Panc1 (cell line): Measurements from ENCODE around the gene STX5. TPM values are rescaled to one million over a fixed set of nuclear protein-coding genes. Genes with fewer than 3 reads are reported as not detected.

Source experiments
- ATAC-seq: fragments of 200-7000 bp; cut with Tn5 transposase; 2 replicates; pipeline ENCODE4 v1.9.1; 2020; ENCODE audit warnings: mild to moderate bottlenecking, moderate library complexity
- BruUV-seq: library from RNA; stranded (reverse); fragments of 400-500 nt; replicated peaks from 2 replicates; lab custom pipeline; 2021; lab: Mats Ljungman, UMichigan
- CTCF ChIA-PET: fragments of 300-600 bp; sonication (Branson Sonifier 250); formaldehyde crosslinking; loops from one replicate; lab custom pipeline; 2022; ENCODE audit warnings: antibody characterized with exemption; lab: Charles Lee
- POLR2A ChIA-PET: fragments of 300-600 bp; sonication (Branson Sonifier 250); formaldehyde crosslinking; loops from one replicate; lab custom pipeline; 2022; ENCODE audit warnings: antibody characterized with exemption; lab: Charles Lee
- DNase-seq: peaks from one replicate; pipeline ENCODE4 v3.0.0-alpha.2; 2010; ENCODE audit warnings: low read depth, low spot score
- H3K27ac ChIP-seq: 2 replicates; pipeline ENCODE4 v1.5.1; 2011; ENCODE audit warnings: mild to moderate bottlenecking, low read length, inconsistent platforms
- H3K27me3 ChIP-seq: fragments of 200-500 bp; sonication (Bioruptor generic); 2 replicates; pipeline ENCODE4 v1.6.0; 2014; ENCODE audit warnings: low read length, inconsistent platforms; ENCODE audit not compliant: control insufficient read depth, insufficient read depth
- H3K36me3 ChIP-seq: fragments of 200-500 bp; sonication (Bioruptor generic); 2 replicates; pipeline ENCODE4 v1.5.1; 2014; ENCODE audit warnings: inconsistent platforms, mild to moderate bottlenecking, low read length, moderate library complexity; ENCODE audit not compliant: control insufficient read depth, insufficient read depth
- H3K4me1 ChIP-seq: 2 replicates; pipeline ENCODE4 v1.5.1; 2011; ENCODE audit warnings: inconsistent platforms, mild to moderate bottlenecking, low read length, moderate library complexity; ENCODE audit not compliant: control insufficient read depth, insufficient read depth
- H3K4me3 ChIP-seq, 2 experiments: 2 replicates each; pipeline ENCODE4 v1.5.1; 2011 to 2012; ENCODE audit warnings: low read depth in 2 of 2, low read length in 2 of 2, mild to moderate bottlenecking in 2 of 2, inconsistent platforms in 1 of 2, moderate library complexity in 1 of 2
- H3K9me3 ChIP-seq: fragments of 200-500 bp; sonication (Bioruptor generic); 2 replicates; pipeline ENCODE4 v1.5.1; 2014; ENCODE audit warnings: low read depth, mild to moderate bottlenecking, inconsistent platforms, low read length, moderate library complexity; ENCODE audit not compliant: control insufficient read depth, insufficient read depth
- POLR2AphosphoS5 ChIP-seq: IDR thresholded peaks from 2 replicates; pipeline ENCODE4 v1.6.1; 2012; ENCODE audit warnings: mild to moderate bottlenecking, low read depth, low read length, moderate library complexity
- REST ChIP-seq, 2 experiments: IDR thresholded peaks; 2 replicates each; pipeline ENCODE4 v1.6.1; 2011 to 2012; ENCODE audit warnings: low read depth in 2 of 2, control low read depth in 1 of 2, low read length in 1 of 2, mild to moderate bottlenecking in 1 of 2, moderate library complexity in 1 of 2; ENCODE audit not compliant: insufficient read depth in 1 of 2
- SIN3A ChIP-seq: IDR thresholded peaks from 2 replicates; pipeline ENCODE4 v1.6.1; 2012; ENCODE audit warnings: low read depth, mild to moderate bottlenecking, low read length, moderate library complexity, borderline replicate concordance; ENCODE audit not compliant: insufficient read depth
- TCF7L2 ChIP-seq: IDR thresholded peaks from 2 replicates; pipeline ENCODE4 v1.6.1; 2011; ENCODE audit warnings: mild to moderate bottlenecking, low read depth, low read length, inconsistent platforms
- in situ Hi-C: cut with HindIII; loops from 2 replicates; pipeline ENCODE4 v1.10.0; 2016; ENCODE audit warnings: low sequenced_read_pairs, low pct_unique_long_range_greater_than_20kb
- intact Hi-C: fragments of 100-400 bp; cut with micrococcal nuclease; formaldehyde crosslinking; loops from one replicate; pipeline ENCODE4 v1.10.0; 2022; ENCODE audit not compliant: unreplicated experiment
- total RNA-seq: library from RNA; stranded (reverse); gene quantifications from one replicate; pipeline ENCODE4 v1.2.1, GENCODE V29; 2021; ENCODE audit not compliant: unreplicated experiment
- TF ChIP-seq, protein P1 (sequence below): fragments of 450-650 bp; IDR thresholded peaks from 2 replicates; pipeline ENCODE4 v1.5.1; 2017; ENCODE audit warnings: mild to moderate bottlenecking

The STX5 gene
- total RNA-seq, 1 experiment from 2014 or later: 31.4 TPM

- Histone ChIP-seq H3K9me3 (no peaks in the 10 kb centered on the region), H3K4me1 (peaks cover 36% of the 10 kb centered on the region), H3K27me3 (no peaks in the 10 kb centered on the region), H3K36me3 (peaks cover 7% of the 10 kb centered on the region), H3K27ac (peak overlapping the region; percentile 87), H3K4me3 (peak overlapping the region; percentile 86 to 98; a peak in 3 of 4 replicates)
- DNase-seq (no peak), ATAC-seq (no peak)
- no TSS peak for BruUV-seq
- in situ Hi-C loops (no loop called here), intact Hi-C loops (no loop called here)
- CTCF ChIA-PET: interaction anchor here (0.5 to 0.7 kb wide), 4 partner anchors 59 to 605 kb away, joined by 3 to 11 read pairs (median 8); no protein-coding TSS in a partner anchor
- POLR2A ChIA-PET: interaction anchor here (0.6 to 1.6 kb wide), 3 partner anchors 52 to 189 kb away, joined by 3 to 4 read pairs (median 4); no protein-coding TSS in a partner anchor
- TF ChIP-seq REST (IDR thresholded peaks at IDR 0.05; ENCODE audit: insufficient read depth in 1 of 2, low read depth in 2 of 2, low read length in 1 of 2): no peak
- no peak for TF ChIP-seq SIN3A
- no peak for TF ChIP-seq POLR2AphosphoS5
- TF ChIP-seq TCF7L2: no peak
- TF ChIP-seq, protein P1, sequence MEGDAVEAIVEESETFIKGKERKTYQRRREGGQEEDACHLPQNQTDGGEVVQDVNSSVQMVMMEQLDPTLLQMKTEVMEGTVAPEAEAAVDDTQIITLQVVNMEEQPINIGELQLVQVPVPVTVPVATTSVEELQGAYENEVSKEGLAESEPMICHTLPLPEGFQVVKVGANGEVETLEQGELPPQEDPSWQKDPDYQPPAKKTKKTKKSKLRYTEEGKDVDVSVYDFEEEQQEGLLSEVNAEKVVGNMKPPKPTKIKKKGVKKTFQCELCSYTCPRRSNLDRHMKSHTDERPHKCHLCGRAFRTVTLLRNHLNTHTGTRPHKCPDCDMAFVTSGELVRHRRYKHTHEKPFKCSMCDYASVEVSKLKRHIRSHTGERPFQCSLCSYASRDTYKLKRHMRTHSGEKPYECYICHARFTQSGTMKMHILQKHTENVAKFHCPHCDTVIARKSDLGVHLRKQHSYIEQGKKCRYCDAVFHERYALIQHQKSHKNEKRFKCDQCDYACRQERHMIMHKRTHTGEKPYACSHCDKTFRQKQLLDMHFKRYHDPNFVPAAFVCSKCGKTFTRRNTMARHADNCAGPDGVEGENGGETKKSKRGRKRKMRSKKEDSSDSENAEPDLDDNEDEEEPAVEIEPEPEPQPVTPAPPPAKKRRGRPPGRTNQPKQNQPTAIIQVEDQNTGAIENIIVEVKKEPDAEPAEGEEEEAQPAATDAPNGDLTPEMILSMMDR: no peak
Measured at GRCh38 chr11:62788991-62789390, 42.9 kb downstream of the STX5 start.

GRCh38 chr11:62787005-62787759, 44.7 kb downstream of the STX5 start, which contains the start of gene TMEM179B:
TSS of gene TMEM179B (plus strand) at chr11:62787402. CDS start at chr11:62787432, 30 bp downstream.
- peak within 1 kb of the TSS; percentile 86 to 98 for H3K4me3 ChIP-seq
- H3K4me1 ChIP-seq: peaks cover 33% of the 10 kb centered on the region
- H3K27ac ChIP-seq: peak within 1 kb of the TSS; percentile 87
- no TSS peak for BruUV-seq
- ChIA-PET CTCF (interaction anchor here (0.6 to 1.4 kb wide), 5 partner anchors 12 to 177 kb away, joined by 3 to 7 read pairs (median 4); partner anchors contain the start of gene TAF6L), POLR2A (interaction anchor here (0.5 to 0.6 kb wide), 2 partner anchors 43 to 185 kb away, joined by 3 to 11 read pairs; partner anchors contain the start of gene MTA2)
- H3K9me3 ChIP-seq: no peaks in the 10 kb centered on the region
- peaks cover 3% of the 10 kb centered on the region for H3K36me3 ChIP-seq
- in situ Hi-C loops: no loop called here
- DNase-seq (peak; percentile 78), ATAC-seq (peak; percentile 83)
- peak; percentile 90; the same call in 1 of the 2 replicates for TF ChIP-seq SIN3A
- peak; percentile 95 for TF ChIP-seq POLR2AphosphoS5
- peak in 1 of 2 experiments; percentile 74; a peak in 1 of 4 replicates for TF ChIP-seq REST (IDR thresholded peaks at IDR 0.05; ENCODE audit: insufficient read depth in 1 of 2, low read depth in 2 of 2, low read length in 1 of 2)
- TF ChIP-seq, protein P1: peak; percentile 61; the same call in 1 of the 2 replicates
- TF ChIP-seq TCF7L2: peak; percentile 36; the same call in 1 of the 2 replicates
- H3K27me3 ChIP-seq: no peaks in the 10 kb centered on the region
- intact Hi-C loops: loop anchor here (2.0 kb wide), 1 partner anchor 76 kb away; no protein-coding TSS in a partner anchor
